Epithelial cell of proximal tubule (primary cell): ENCODE results near the gene RER1. TPM values are rescaled to one million over a fixed set of nuclear protein-coding genes. Genes with fewer than 3 reads are reported as not detected.

Source experiments
- DNase-seq: peaks from one replicate; pipeline ENCODE4 v3.0.0-alpha.2; 2011; ENCODE audit warnings: low read depth
- H3K4me3 ChIP-seq: 2 replicates; pipeline ENCODE4 v1.5.1; 2011; ENCODE audit warnings: low read depth, mild to moderate bottlenecking, low read length
- CTCF ChIP-seq: conservative IDR thresholded peaks from 2 replicates; pipeline ENCODE4 v1.5.1; 2012; ENCODE audit warnings: low read depth, mild to moderate bottlenecking, low read length
- total RNA-seq: library from RNA; depleted of rRNA; stranded (reverse); fragments of >200 nt; gene quantifications from 2 replicates; pipeline ENCODE4 v1.2.3, GENCODE V29; 2015

The RER1 gene
- total RNA-seq, 1 donor from 2014 or later, result 185 TPM

- TF ChIP-seq CTCF, result no peak
- no peak overlapping the region for H3K4me3 ChIP-seq
- DNase-seq, result no peak
These were observed 3.1 kb downstream of the RER1 start for GRCh38 chr1:2394761-2395160.

DNA sequence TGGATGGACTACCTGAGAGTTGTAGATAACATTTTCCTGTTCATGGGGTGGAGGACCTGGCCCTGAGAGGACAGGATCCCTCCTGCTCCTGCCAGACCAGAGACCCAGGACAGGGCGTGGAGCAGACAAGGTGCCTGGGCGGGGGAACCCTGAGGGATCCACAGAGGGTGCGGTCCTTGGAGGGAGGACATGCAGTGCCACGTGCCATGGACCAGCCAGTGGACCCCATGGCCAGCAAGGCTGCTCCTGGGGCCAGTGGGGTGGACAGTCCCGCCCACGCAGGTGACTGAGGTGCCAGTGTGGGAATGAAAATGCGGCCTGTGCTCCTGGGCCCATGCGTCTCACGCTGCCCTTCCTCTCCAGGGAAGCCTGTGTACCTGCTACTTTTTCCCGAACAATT lies 3.6 kb downstream of the RER1 start:
- DNase-seq, result no peak
- no peak for TF ChIP-seq CTCF

GRCh38 chr1:2396059-2396458 lies 4.4 kb downstream of the RER1 start:
- no peak for TF ChIP-seq CTCF
- H3K4me3 ChIP-seq, result no peak overlapping the region
- DNase-seq, result no peak

More for the DNA sequence above, 3.6 kb downstream of the RER1 start:
- no peak overlapping the region for H3K4me3 ChIP-seq

- no peak for DNase-seq
- H3K4me3 ChIP-seq, result no peak overlapping the region
- TF ChIP-seq CTCF, result no peak
These were observed 4.8 kb downstream of the RER1 start for GRCh38 chr1:2396476-2396875.

GRCh38 chr1:2397007-2397679 lies 5.5 kb downstream of the RER1 start:
- TF ChIP-seq CTCF, result no peak
- DNase-seq, result no peak
- no peak overlapping the region for H3K4me3 ChIP-seq

- no peak overlapping the region for H3K4me3 ChIP-seq
- no peak for DNase-seq
- no peak for TF ChIP-seq CTCF
These were observed 7.2 kb downstream of the RER1 start for GRCh38 chr1:2398871-2399270.

- no peak for DNase-seq
- no peak overlapping the region for H3K4me3 ChIP-seq
- no peak for TF ChIP-seq CTCF
These were observed 8.4 kb downstream of the RER1 start for GRCh38 chr1:2399890-2400575.
